HEK293 (cell line): Measurements from ENCODE around the gene JPH3.

ENCODE experiments used
- BCL6B ChIP-seq: fragments of 450-650 bp; formaldehyde crosslinking; IDR thresholded peaks from 2 replicates; pipeline ENCODE4 v1.5.1; 2017; ENCODE audit warnings: missing biosample characterization, missing genetic modification characterization
- CTCF ChIP-seq: fragments of 450-650 bp; formaldehyde crosslinking; IDR thresholded peaks from 2 replicates; pipeline ENCODE4 v1.5.1; 2016; ENCODE audit warnings: missing biosample characterization, missing genetic modification characterization
- KLF1 ChIP-seq: fragments of 450-650 bp; formaldehyde crosslinking; IDR thresholded peaks from 2 replicates; pipeline ENCODE4 v1.5.1; 2016; ENCODE audit warnings: missing biosample characterization, missing genetic modification characterization
- KLF16 ChIP-seq: fragments of 450-650 bp; formaldehyde crosslinking; IDR thresholded peaks from 2 replicates; pipeline ENCODE4 v1.5.1; 2017; ENCODE audit warnings: missing biosample characterization, missing genetic modification characterization
- SALL2 ChIP-seq: fragments of 450-650 bp; formaldehyde crosslinking; IDR thresholded peaks from 2 replicates; pipeline ENCODE4 v1.5.0; 2017; ENCODE audit warnings: missing biosample characterization, mild to moderate bottlenecking, missing genetic modification characterization, borderline replicate concordance
- TCF7L2 ChIP-seq: IDR thresholded peaks from 2 replicates; pipeline ENCODE4 v1.6.1; 2011; ENCODE audit warnings: low read depth, mild to moderate bottlenecking, inconsistent platforms, low read length, moderate library complexity, borderline replicate concordance
- ZBTB21 ChIP-seq: fragments of 450-650 bp; formaldehyde crosslinking; IDR thresholded peaks from 2 replicates; pipeline ENCODE4 v1.5.1; 2017; ENCODE audit warnings: missing biosample characterization, missing genetic modification characterization
- ZNF266 ChIP-seq: fragments of 450-650 bp; formaldehyde crosslinking; IDR thresholded peaks from 2 replicates; pipeline ENCODE4 v1.5.1; 2016; ENCODE audit warnings: missing biosample characterization, missing genetic modification characterization, low read depth
- ZNF274 ChIP-seq, 2 experiments: fragments of 200-500 bp in 1 of 2; fragments of 450-650 bp in 1 of 2; sonication (Bioruptor generic) in 1 of 2; formaldehyde crosslinking in 1 of 2; IDR thresholded peaks; 2 replicates each; pipeline versions ENCODE4 v1.5.1 to v1.6.1; 2014 to 2016; ENCODE audit warnings: borderline replicate concordance in 1 of 2, inconsistent platforms in 1 of 2, low read length in 1 of 2, missing biosample characterization in 1 of 2, missing genetic modification characterization in 1 of 2
- ZNF391 ChIP-seq: fragments of 450-650 bp; formaldehyde crosslinking; IDR thresholded peaks from 2 replicates; pipeline ENCODE4 v1.5.1; 2016; ENCODE audit warnings: low read depth, missing biosample characterization, missing genetic modification characterization, borderline replicate concordance
- ZNF513 ChIP-seq: fragments of 450-650 bp; IDR thresholded peaks from 2 replicates; pipeline ENCODE4 v1.5.1; 2018; ENCODE audit warnings: missing biosample characterization, missing genetic modification characterization

DNA sequence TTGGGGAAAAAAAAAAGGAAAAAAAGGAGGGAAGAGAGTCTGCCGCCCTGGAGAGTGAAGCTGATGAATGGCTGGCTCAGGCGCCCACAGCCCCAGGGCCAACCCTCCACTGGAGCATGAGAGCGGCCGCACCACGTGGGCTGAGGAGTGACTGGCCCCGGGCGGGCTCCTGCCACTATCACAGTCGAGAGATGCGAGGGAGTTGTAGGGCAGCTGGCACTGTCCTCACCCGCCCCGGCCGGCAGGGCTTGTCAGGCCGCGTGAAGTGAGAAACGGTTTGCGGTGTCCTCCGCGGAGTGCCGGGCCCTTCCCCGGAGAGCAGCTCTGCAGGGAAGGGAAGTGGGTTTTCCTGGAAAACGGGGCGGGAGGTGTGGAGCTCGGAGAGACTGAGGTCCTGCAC is 45.9 kb downstream of the JPH3 start:
- TF ChIP-seq BCL6B (tag by site-specific recombination) (no peak), ZBTB21 (no peak), ZNF513 (no peak), KLF1 (no peak), CTCF (tag by site-specific recombination) (no peak), ZNF391 (no peak), ZNF274 (IDR thresholded peaks at IDR 0.05; ENCODE audit: low read length) (no peak), ZNF274 (tag by site-specific recombination; IDR thresholded peaks at IDR 0.05; ENCODE audit: borderline replicate concordance) (no peak), TCF7L2 (no peak), KLF16 (tag by site-specific recombination) (no peak), ZNF266 (tag by site-specific recombination) (no peak), SALL2 (tag by site-specific recombination) (no peak)
